ENCODE measurements around the gene EDRF1. TPM values are rescaled to one million over a fixed set of nuclear protein-coding genes. Genes with fewer than 3 reads are reported as not detected.
A peak's percentile ranks its signal among the peaks of the same experiment; 100 is the strongest.

Gene EDRF1
- total RNA-seq, 1 experiment from 2014 or later, result 19.7 TPM

- DNase-seq (ENCODE audit: low read depth), result no peak
Measured at GRCh38 chr10:125785791-125786190, 66.3 kb downstream of the EDRF1 start.

GRCh38 chr10:125788156-125789034 lies 68.9 kb downstream of the EDRF1 start:
- DNase-seq (ENCODE audit: low read depth), result no peak

GRCh38 chr10:125792342-125793300 lies 73.1 kb downstream of the EDRF1 start:
- DNase-seq (ENCODE audit: low read depth), result no peak

- DNase-seq (ENCODE audit: low read depth), result no peak
Measured at GRCh38 chr10:125795128-125795527, 75.6 kb downstream of the EDRF1 start.

- no peak for DNase-seq (ENCODE audit: low read depth)
Measured at GRCh38 chr10:125795637-125796190, 76.2 kb downstream of the EDRF1 start.

GRCh38 chr10:125797424-125797823 lies 77.9 kb downstream of the EDRF1 start:
- DNase-seq (ENCODE audit: low read depth), result no peak

- DNase-seq (ENCODE audit: low read depth), result no peak
Measured at GRCh38 chr10:125797994-125798662, 78.6 kb downstream of the EDRF1 start.

DNA sequence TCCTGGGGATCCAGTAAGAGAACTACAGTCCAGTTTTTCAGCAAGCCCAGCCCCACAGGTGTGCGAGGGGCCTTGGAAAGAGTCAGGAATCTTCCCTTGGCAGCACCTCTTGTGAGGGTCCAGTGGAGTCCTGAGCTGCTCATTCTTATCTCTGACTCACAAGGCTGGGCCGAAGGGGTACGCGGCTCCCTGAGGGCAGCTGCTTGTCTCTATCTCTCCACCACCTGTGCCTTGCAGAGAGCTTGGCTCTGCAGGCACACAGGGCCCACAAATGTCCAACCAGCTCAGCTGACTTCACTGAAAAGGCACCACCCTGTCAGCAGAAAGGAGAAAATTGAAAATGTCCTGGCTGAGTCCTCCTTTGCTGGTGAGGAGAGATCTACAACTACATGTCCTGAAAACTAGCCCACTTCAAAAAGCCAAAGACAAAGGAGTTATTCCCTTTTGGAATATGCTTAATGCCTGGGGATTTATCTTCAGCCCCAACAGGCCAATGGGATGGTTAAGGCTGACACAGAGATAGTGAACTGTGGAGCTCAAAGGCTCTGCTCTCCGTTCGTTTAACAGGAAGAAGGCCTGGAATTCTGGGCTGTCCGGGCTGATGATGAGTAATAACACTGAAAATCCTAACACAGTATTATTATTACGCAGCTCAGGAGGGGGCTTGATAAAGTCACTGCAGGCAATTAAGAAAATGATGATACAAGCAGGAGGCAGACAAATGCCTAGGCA lies 80.1 kb downstream of the EDRF1 start:
- no peak for DNase-seq (ENCODE audit: low read depth)

GRCh38 chr10:125801574-125801973 lies 82.1 kb downstream of the EDRF1 start:
- no peak for DNase-seq (ENCODE audit: low read depth)

GRCh38 chr10:125802131-125802530 lies 82.6 kb downstream of the EDRF1 start:
- no peak for DNase-seq (ENCODE audit: low read depth)

GRCh38 chr10:125802739-125803138 lies 83.2 kb downstream of the EDRF1 start:
- DNase-seq (ENCODE audit: low read depth), result peak; percentile 27

DNA sequence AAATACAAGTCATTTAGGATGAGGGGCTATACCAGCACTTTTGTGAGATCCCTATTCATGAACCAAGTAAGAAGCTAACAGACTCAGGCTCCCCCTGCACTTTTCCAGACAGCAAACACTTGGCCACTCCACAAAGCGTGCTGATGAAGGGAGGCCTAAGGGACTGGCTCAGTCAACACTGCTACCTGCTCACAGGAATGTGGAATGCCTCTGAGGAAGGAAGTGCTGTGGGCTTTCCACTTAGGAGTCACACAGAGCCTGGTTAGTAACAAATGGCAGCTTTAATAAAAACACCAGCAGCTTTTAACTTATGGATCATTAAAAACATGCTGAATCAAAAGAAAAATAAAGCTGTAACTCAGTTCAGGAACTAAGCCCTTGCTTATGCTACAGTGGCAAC lies 88.5 kb downstream of the EDRF1 start:
- DNase-seq (ENCODE audit: low read depth), result no peak

GRCh38 chr10:125811251-125811650 lies 91.7 kb downstream of the EDRF1 start:
- no peak for DNase-seq (ENCODE audit: low read depth)

DNA sequence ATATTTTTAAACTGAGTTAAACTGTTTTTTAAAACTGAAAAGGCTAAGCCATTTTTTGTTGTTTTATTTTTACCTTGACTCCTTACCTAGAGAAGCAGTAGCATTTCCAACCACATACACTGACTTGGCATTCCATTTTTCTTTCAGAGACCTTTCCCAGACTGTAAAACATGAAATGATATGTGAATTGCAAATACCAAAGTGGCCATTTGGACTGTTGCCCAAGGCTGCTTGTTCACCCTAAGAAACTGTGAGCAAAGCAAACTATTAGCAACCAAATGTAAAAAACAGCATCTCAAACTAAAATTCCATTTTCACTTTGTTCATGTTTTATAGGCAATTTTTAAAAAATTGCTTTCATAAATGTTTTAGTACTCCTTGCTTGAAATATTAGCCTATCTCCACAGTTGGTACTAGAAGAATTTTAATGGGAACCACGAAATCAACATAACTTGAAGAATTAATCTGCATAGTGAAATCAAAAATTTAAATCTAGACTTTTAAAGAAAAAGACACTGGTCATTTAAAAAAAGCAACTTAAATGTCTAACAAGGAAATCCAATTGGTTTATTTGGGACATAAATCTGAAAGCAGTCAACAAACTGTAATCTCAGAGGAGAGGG lies 92.7 kb downstream of the EDRF1 start:
- DNase-seq (ENCODE audit: low read depth), result no peak

Other genes with a start within 250 kb of the EDRF1 start
- not detected in 2 replicates for gene TEX36, start 36.5 kb upstream of the EDRF1 start, total RNA-seq (2014; rRNA removed; shearing (Covaris generic))
- not detected in 2 replicates for gene MMP21, start 56.1 kb downstream of the EDRF1 start, total RNA-seq (2014; rRNA removed; shearing (Covaris generic))
- gene UROS, start 103.5 kb downstream of the EDRF1 start, total RNA-seq (2014; rRNA removed; shearing (Covaris generic)), result 65.9 and 71.2 TPM in 2 replicates
- 116 and 123 TPM in 2 replicates for gene BCCIP, start 103.8 kb downstream of the EDRF1 start, total RNA-seq (2014; rRNA removed; shearing (Covaris generic))
- gene DHX32, start 161.6 kb downstream of the EDRF1 start, total RNA-seq (2014; rRNA removed; shearing (Covaris generic)), result 28.1 and 28.5 TPM in 2 replicates
- gene FANK1, start 176.9 kb downstream of the EDRF1 start, total RNA-seq (2014; rRNA removed; shearing (Covaris generic)), result 2.0 and 3.1 TPM in 2 replicates

Measured in Daoy (cell line).